Measurements from ENCODE around the gene BUB1B. TPM values are rescaled to one million over a fixed set of nuclear protein-coding genes. Genes with fewer than 3 reads are reported as not detected.
A peak's percentile ranks its signal among the peaks of the same experiment; 100 is the strongest.

The BUB1B gene
- total RNA-seq, 1 donor from 2014 or later: 15.2 TPM

GRCh38 chr15:40175160-40175559, 14.3 kb downstream of the BUB1B start:
- DNase-seq (ENCODE audit: extremely low read depth, low read depth, low spot score): no peak

GRCh38 chr15:40182358-40183029, 21.6 kb downstream of the BUB1B start:
- DNase-seq (ENCODE audit: extremely low read depth, low read depth, low spot score): no peak

- DNase-seq (ENCODE audit: extremely low read depth, low read depth, low spot score): no peak
Measured at GRCh38 chr15:40183636-40184463, 23.0 kb downstream of the BUB1B start.

DNA sequence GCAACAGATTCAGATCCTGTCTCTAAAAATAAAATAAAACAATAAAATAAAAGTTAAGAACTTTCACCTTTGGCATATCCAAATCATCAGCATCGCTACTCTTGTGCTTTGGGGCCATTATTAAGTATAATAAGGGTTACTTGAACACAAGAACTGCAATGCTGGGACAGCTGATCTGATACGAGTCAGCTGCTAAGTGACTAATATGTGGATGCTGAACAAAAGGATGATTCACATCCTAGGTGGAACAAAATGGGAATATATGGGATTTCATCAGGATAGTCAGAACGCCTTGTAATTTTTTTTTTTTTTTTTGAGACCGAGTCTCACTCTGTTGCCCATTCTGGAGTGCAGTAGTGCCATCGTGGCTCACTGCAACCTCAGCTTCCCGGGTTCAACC, 29.7 kb downstream of the BUB1B start:
- peak; percentile 29 for DNase-seq (ENCODE audit: extremely low read depth, low read depth, low spot score)

DNA sequence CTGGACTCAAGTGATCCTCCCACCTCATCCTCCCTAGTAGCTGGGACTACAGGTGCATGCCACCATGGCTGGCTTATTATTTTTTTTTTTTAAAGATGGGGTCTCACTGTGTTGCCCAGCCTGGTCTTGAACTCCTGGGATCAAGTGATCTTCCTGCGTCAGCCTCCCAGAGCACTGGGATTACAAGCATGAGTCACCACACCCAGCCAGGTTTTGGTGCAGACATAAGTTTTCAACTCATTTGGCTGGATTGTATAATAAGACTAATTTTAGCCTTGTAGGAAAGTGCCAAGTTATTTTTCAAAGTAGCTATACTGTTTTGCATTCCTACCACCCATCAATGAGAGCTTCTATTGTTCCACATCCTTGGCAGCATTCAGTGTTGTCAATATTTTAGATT, 32.1 kb downstream of the BUB1B start:
- DNase-seq (ENCODE audit: extremely low read depth, low read depth, low spot score): no peak

GRCh38 chr15:40197434-40197833, 36.6 kb downstream of the BUB1B start:
- no peak for DNase-seq (ENCODE audit: extremely low read depth, low read depth, low spot score)

DNA sequence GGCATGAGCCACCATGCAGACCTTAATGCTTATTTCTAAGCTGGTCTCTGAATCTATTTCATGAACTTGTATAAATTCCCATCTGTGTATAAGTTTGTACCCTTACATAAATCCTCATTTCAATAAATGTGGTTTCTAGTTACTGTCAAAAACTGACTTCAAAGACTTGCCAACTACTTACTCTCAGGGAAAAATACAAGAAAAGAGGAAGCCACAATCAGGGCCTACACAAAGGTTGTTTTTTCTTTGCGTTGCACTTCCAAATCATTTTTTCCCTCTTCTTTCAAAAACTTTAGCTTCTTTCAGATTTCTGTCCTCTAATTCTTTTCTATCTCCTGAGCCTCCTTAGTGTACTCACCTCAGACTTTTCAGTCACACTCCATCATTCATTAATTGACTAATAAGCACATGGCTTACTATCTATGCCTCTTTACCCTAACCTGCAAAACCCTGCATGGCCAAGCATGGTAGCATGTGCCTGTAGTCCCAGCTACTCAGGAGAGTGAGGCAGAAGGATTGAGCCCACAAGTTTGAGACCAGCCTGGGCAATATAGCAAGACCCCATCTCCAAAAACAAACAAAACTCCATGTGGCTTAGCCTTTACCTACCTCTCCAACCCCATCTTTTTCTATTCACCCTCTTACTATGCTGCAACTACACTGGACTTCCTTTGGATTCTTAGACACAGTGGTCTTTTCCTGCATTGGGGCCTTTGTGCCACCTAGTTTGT, 37.7 kb downstream of the BUB1B start:
- DNase-seq (ENCODE audit: extremely low read depth, low read depth, low spot score): no peak

- DNase-seq (ENCODE audit: extremely low read depth, low read depth, low spot score): no peak
Measured at GRCh38 chr15:40204100-40204499, 43.2 kb downstream of the BUB1B start.

DNA sequence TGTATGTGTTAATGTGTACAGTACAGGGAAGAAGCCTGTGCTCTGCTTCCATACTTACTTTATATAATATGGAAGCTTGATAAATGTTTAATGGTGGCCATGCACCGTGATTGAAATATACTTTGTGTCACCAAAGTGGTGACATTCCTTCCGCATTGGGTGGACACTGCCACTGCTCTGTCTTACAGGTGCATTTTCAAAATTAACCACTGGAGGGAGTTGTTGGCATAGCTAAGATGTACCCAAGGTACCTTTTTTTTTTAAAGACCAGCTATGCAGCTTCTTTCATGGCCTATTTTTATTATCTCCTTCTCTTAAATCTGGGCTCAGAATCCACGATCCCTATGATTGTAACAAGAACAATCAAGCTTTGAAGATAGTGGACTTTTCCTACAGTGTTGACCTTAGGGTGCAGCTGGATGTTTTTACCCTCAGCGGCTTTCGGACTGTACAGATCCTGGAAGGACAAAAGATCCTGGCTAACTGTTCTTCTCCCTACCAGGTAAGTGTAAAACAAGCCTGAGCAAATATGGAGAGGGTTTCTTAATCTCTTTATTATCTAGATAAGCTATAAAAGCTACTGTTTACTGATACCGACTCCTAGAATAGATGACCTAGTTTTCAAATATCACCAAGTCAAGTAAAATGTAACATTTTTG, 56.4 kb downstream of the BUB1B start:
- peak; percentile 42 for DNase-seq (ENCODE audit: extremely low read depth, low read depth, low spot score)

GRCh38 chr15:40219801-40220200, 58.9 kb downstream of the BUB1B start:
- no peak for DNase-seq (ENCODE audit: extremely low read depth, low read depth, low spot score)

DNA sequence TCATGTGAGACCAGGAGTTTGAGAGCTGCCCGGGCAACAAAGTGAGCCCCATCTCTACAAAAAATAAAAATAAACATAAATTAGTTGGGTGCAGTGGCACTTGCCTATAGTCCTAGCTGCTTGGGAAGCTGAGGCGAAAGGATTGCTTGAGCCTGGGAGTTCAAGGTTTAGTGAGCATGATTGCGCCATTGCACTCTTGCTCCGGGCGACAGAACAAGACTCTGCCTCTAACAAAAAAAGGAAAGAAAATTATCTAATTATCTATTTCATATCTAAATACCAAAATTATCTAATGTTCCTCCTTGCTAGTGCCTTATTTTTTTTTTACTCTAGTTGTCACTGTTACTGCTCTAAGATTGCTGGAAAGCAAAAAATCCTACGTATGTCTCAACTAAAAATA, 61.3 kb downstream of the BUB1B start:
- DNase-seq (ENCODE audit: extremely low read depth, low read depth, low spot score): no peak

- no peak for DNase-seq (ENCODE audit: extremely low read depth, low read depth, low spot score)
Measured at GRCh38 chr15:40226736-40227135, 65.9 kb downstream of the BUB1B start.

GRCh38 chr15:40229316-40229715, 68.4 kb downstream of the BUB1B start:
- DNase-seq (ENCODE audit: extremely low read depth, low read depth, low spot score): no peak

- DNase-seq (ENCODE audit: extremely low read depth, low read depth, low spot score): no peak
Measured at GRCh38 chr15:40229956-40230355, 69.1 kb downstream of the BUB1B start.

- no peak for DNase-seq (ENCODE audit: extremely low read depth, low read depth, low spot score)
Measured at GRCh38 chr15:40232625-40233070, 71.8 kb downstream of the BUB1B start.

GRCh38 chr15:40233727-40234577, 73.1 kb downstream of the BUB1B start:
- no peak for DNase-seq (ENCODE audit: extremely low read depth, low read depth, low spot score)

GRCh38 chr15:40234783-40235182, 73.9 kb downstream of the BUB1B start:
- no peak for DNase-seq (ENCODE audit: extremely low read depth, low read depth, low spot score)

- DNase-seq (ENCODE audit: extremely low read depth, low read depth, low spot score): no peak
Measured at GRCh38 chr15:40235201-40235885, 74.5 kb downstream of the BUB1B start.

Measured in glomerular endothelial cell (primary cell).